Measurements from ENCODE around the gene SYNDIG1. TPM values are rescaled to one million over a fixed set of nuclear protein-coding genes. Genes with fewer than 3 reads are reported as not detected.

Gene SYNDIG1
- total RNA-seq, 1 donor from 2014 or later = 13.7 TPM

- no peaks in the 10 kb centered on the region for H3K36me3 ChIP-seq
- TF ChIP-seq CTCF (IDR thresholded peaks at IDR 0.05) = no peak
- no peaks in the 10 kb centered on the region for H3K4me1 ChIP-seq
- intact Hi-C loops (cut with DNase I) = no loop called here
- no peaks in the 10 kb centered on the region for H3K27me3 ChIP-seq
- DNase-seq (ENCODE audit: low spot score in 2 of 2) = peak in 1 of 2 donors; percentile 50
- H3K9me3 ChIP-seq = peaks cover 0 to 7% of the 10 kb centered on the region in 2 donors
- H3K27ac ChIP-seq = no peak overlapping the region
- no peak overlapping the region for H3K4me3 ChIP-seq
These were observed 169.4 kb downstream of the SYNDIG1 start for GRCh38 chr20:24638591-24639548.

GRCh38 chr20:24640276-24640675, 170.8 kb downstream of the SYNDIG1 start:
- no peak overlapping the region for H3K27ac ChIP-seq
- no peaks in the 10 kb centered on the region for H3K4me1 ChIP-seq
- DNase-seq (ENCODE audit: low spot score in 2 of 2) = no peak
- H3K36me3 ChIP-seq = no peaks in the 10 kb centered on the region
- H3K9me3 ChIP-seq = peaks cover 0 to 7% of the 10 kb centered on the region in 2 donors
- H3K27me3 ChIP-seq = no peaks in the 10 kb centered on the region
- H3K4me3 ChIP-seq = no peak overlapping the region
- TF ChIP-seq CTCF (IDR thresholded peaks at IDR 0.05) = no peak
- intact Hi-C loops (cut with DNase I) = no loop called here

GRCh38 chr20:24640686-24641085, 171.3 kb downstream of the SYNDIG1 start:
- peaks cover 0 to 7% of the 10 kb centered on the region in 2 donors for H3K9me3 ChIP-seq
- intact Hi-C loops (cut with DNase I) = no loop called here

GRCh38 chr20:24643731-24644626, 174.6 kb downstream of the SYNDIG1 start:
- no peak overlapping the region for H3K4me3 ChIP-seq
- no peak overlapping the region for H3K27ac ChIP-seq
- no peaks in the 10 kb centered on the region for H3K27me3 ChIP-seq
- H3K4me1 ChIP-seq = no peaks in the 10 kb centered on the region
- no peaks in the 10 kb centered on the region for H3K36me3 ChIP-seq
- DNase-seq (ENCODE audit: low spot score in 2 of 2) = no peak
- H3K9me3 ChIP-seq = peaks cover 0 to 7% of the 10 kb centered on the region in 2 donors
- TF ChIP-seq CTCF (IDR thresholded peaks at IDR 0.05) = no peak
- intact Hi-C loops (cut with DNase I) = no loop called here

More at GRCh38 chr20:24640686-24641085, 171.3 kb downstream of the SYNDIG1 start:
- H3K4me3 ChIP-seq = no peak overlapping the region
- H3K27me3 ChIP-seq = no peaks in the 10 kb centered on the region
- H3K4me1 ChIP-seq = no peaks in the 10 kb centered on the region
- no peak overlapping the region for H3K27ac ChIP-seq
- H3K36me3 ChIP-seq = no peaks in the 10 kb centered on the region
- DNase-seq (ENCODE audit: low spot score in 2 of 2) = peak in 1 of 2 donors; percentile 5
- no peak for TF ChIP-seq CTCF (IDR thresholded peaks at IDR 0.05)

DNA sequence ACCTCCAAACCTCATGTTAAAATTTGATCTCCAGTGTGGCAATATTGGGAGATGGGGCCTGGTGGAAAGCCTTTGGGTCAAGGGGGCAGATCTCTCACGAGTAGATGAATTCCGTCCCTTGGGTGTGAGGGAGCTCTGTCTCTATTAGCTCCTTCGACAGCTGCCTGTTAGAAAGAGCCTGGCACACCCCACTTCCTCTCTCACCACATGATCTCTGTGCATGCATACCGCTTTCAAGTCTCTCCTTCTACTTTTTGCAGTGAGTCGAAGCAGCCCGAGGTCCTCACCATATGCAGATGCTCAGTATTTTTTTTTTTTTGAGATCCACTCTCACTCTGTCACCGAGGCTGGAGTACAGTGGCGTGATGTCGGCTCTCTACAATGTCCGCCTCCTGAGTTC, 176.9 kb downstream of the SYNDIG1 start:
- Histone ChIP-seq H3K9me3 (peaks cover 0 to 7% of the 10 kb centered on the region in 2 donors), H3K4me1 (no peaks in the 10 kb centered on the region), H3K27ac (no peak overlapping the region), H3K36me3 (no peaks in the 10 kb centered on the region), H3K4me3 (no peak overlapping the region), H3K27me3 (no peaks in the 10 kb centered on the region)
- no peak for TF ChIP-seq CTCF (IDR thresholded peaks at IDR 0.05)
- intact Hi-C loops (cut with DNase I) = no loop called here
- DNase-seq (ENCODE audit: low spot score in 2 of 2) = no peak

Data from ascending aorta (tissue), 2 donors.